IPS DF 4.7 (cell line): ENCODE results near the gene GSTM4.

Experiments
- DNase-seq: peaks from one replicate; pipeline ENCODE4 v3.0.0-alpha.2; 2013; ENCODE audit warnings: low spot score; ENCODE audit errors: extremely low read depth

Gene GSTM4

GRCh38 chr1:109655615-109656519 lies at the start of gene GSTM4:
Gene GSTM4, plus strand, starts transcription at chr1:109656099. Its CDS starts 291 bp downstream, at chr1:109656390.
- DNase-seq: no peak

GRCh38 chr1:109609881-109610280 lies 46.0 kb upstream of the GSTM4 start:
- DNase-seq: no peak

GRCh38 chr1:109610609-109611307 lies 45.1 kb upstream of the GSTM4 start:
- no peak for DNase-seq

GRCh38 chr1:109611308-109611990 lies 44.5 kb upstream of the GSTM4 start:
- DNase-seq: no peak

- DNase-seq: no peak
These were observed 42.3 kb upstream of the GSTM4 start for GRCh38 chr1:109613361-109614147.

GRCh38 chr1:109615879-109616278 lies 40.0 kb upstream of the GSTM4 start:
- no peak for DNase-seq

- DNase-seq: no peak
These were observed 39.5 kb upstream of the GSTM4 start for GRCh38 chr1:109616391-109616790.

- DNase-seq: no peak
These were observed 38.6 kb upstream of the GSTM4 start for GRCh38 chr1:109617291-109617801.

GRCh38 chr1:109618661-109619575 lies 37.0 kb upstream of the GSTM4 start:
- DNase-seq: no peak

GRCh38 chr1:109619576-109620400 lies 36.1 kb upstream of the GSTM4 start, which contains the start of the genes AMPD2 and GNAT2:
Gene AMPD2, plus strand, starts transcription at chr1:109619837. Its CDS starts 1,339 bp downstream, at chr1:109621176.
Gene GNAT2, minus strand, starts transcription at chr1:109619616. Its CDS starts 6,746 bp downstream, at chr1:109612870.
- DNase-seq: no peak

- no peak for DNase-seq
These were observed 35.5 kb upstream of the GSTM4 start for GRCh38 chr1:109620401-109620791.

- no peak for DNase-seq
These were observed 35.0 kb upstream of the GSTM4 start for GRCh38 chr1:109620841-109621286.

GRCh38 chr1:109621379-109622136 lies 34.3 kb upstream of the GSTM4 start:
- no peak for DNase-seq

GRCh38 chr1:109622137-109622892 lies 33.6 kb upstream of the GSTM4 start:
- no peak for DNase-seq

- DNase-seq: no peak
These were observed 33.0 kb upstream of the GSTM4 start for GRCh38 chr1:109622895-109623294.

GRCh38 chr1:109623601-109624161 lies 32.2 kb upstream of the GSTM4 start:
- no peak for DNase-seq
